ENCODE data around the gene FAM118A.
"Not testable (repeated sequence)": the region's sequence is repeated elsewhere in the genome, so short reads cannot be mapped to it uniquely, and the experiment has no call there.

FAM118A gene

GRCh38 chr22:45310977-45311531 is 1.3 kb downstream of the FAM118A start:
- DNase-seq: no peak

- no peak for DNase-seq
Measured at GRCh38 chr22:45312415-45312814, 2.7 kb downstream of the FAM118A start.

- DNase-seq: no peak
Measured at GRCh38 chr22:45312856-45313255, 3.1 kb downstream of the FAM118A start.

GRCh38 chr22:45314054-45314721 is 4.5 kb downstream of the FAM118A start:
- peak; percentile 13 for DNase-seq

GRCh38 chr22:45314786-45315185 is 5.1 kb downstream of the FAM118A start:
- DNase-seq: no peak

GRCh38 chr22:45316796-45317526 is 7.2 kb downstream of the FAM118A start:
- no peak for DNase-seq

GRCh38 chr22:45317551-45318167 is 7.9 kb downstream of the FAM118A start:
- DNase-seq: no peak

GRCh38 chr22:45318168-45318557 is 8.4 kb downstream of the FAM118A start:
- no peak for DNase-seq

GRCh38 chr22:45318558-45319323 is 9.0 kb downstream of the FAM118A start:
- DNase-seq: no peak

- DNase-seq: no peak
Measured at GRCh38 chr22:45319324-45319685, 9.6 kb downstream of the FAM118A start.

GRCh38 chr22:45320357-45320976 is 10.7 kb downstream of the FAM118A start:
- DNase-seq: no peak

- no peak for DNase-seq
Measured at GRCh38 chr22:45321827-45322226, 12.1 kb downstream of the FAM118A start.

- no peak for DNase-seq
Measured at GRCh38 chr22:45322873-45323525, 13.3 kb downstream of the FAM118A start.

- DNase-seq: no peak
Measured at GRCh38 chr22:45323695-45324094, 14.0 kb downstream of the FAM118A start.

- DNase-seq: no peak
Measured at GRCh38 chr22:45324311-45324711, 14.6 kb downstream of the FAM118A start.

GRCh38 chr22:45328261-45328660 is 18.5 kb downstream of the FAM118A start:
- DNase-seq: not testable (repeated sequence)

- no peak for DNase-seq
Measured at GRCh38 chr22:45328822-45329529, 19.2 kb downstream of the FAM118A start.

GRCh38 chr22:45329530-45329936 is 19.8 kb downstream of the FAM118A start:
- no peak for DNase-seq

- no peak for DNase-seq
Measured at GRCh38 chr22:45330548-45330947, 20.8 kb downstream of the FAM118A start.

- no peak for DNase-seq
Measured at GRCh38 chr22:45331486-45331885, 21.8 kb downstream of the FAM118A start.

GRCh38 chr22:45332001-45332400 is 22.3 kb downstream of the FAM118A start:
- DNase-seq: no peak
